ENCODE measurements around the gene TARBP2. TPM values are rescaled to one million over a fixed set of nuclear protein-coding genes. Genes with fewer than 3 reads are reported as not detected.

TARBP2 gene
- total RNA-seq, 1 experiment from 2014 or later: 74.0 TPM

DNA sequence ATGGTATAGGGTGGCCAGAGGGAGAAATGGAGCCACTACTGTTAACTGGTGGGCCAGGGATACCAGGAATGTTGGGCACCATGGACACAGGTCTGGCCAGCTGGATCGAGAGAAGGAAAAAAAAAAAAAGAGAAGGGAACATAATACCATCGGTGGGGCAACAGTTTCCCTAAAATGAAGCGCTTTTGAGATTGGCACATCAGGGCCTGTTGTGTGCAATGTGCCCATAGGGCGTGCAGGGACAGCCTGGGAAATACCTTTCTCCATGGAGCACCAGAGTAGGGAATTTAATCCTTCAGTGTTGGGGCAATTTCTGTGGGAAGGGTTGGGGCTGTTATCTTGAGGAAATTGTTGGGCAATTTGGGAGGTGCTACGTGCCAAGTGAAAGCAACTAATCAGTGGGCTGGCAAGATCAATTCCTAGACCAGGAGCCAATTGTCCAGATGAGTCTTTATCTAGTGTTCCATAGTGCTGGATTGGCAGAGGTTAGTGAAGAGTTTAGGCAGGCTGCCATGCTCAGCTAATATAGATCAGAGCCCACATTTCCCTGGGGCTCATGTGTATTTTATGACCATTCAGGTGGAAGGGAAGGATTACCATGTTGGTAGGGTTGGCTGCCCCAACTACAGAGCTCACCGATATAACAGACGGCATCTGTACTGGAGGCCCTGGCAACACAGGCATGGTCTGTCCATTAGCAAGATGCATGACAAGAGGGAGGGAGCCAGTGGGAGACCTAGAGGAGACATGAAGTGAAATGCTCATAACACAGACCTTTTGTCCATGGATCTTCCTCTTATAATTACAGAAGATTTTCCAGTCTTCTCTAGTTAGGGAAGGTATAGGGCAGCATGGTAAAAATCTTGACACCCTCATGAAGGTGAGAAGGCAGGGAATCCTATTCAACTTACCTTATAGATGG, 31.7 kb downstream of the TARBP2 start:
- Mint-ChIP-seq H3K36me3 (peaks cover 29% of the 10 kb centered on the region), H3K4me1 (no peaks in the 10 kb centered on the region), H3K27me3 (ENCODE audit: low read depth) (no peaks in the 10 kb centered on the region), H3K9me3 (no peaks in the 10 kb centered on the region), H3K4me3 (no peak overlapping the region), H3K27ac (no peak overlapping the region)
- TF ChIP-seq, protein P1, sequence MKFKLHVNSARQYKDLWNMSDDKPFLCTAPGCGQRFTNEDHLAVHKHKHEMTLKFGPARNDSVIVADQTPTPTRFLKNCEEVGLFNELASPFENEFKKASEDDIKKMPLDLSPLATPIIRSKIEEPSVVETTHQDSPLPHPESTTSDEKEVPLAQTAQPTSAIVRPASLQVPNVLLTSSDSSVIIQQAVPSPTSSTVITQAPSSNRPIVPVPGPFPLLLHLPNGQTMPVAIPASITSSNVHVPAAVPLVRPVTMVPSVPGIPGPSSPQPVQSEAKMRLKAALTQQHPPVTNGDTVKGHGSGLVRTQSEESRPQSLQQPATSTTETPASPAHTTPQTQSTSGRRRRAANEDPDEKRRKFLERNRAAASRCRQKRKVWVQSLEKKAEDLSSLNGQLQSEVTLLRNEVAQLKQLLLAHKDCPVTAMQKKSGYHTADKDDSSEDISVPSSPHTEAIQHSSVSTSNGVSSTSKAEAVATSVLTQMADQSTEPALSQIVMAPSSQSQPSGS (CRISPR knock-in tag; IDR thresholded peaks at IDR 0.05; ENCODE audit: borderline replicate concordance, low read depth): no peak
- TF ChIP-seq ZNF219 (CRISPR knock-in tag; IDR thresholded peaks at IDR 0.05; ENCODE audit: borderline replicate concordance): no peak
- no peak for TF ChIP-seq FOXP1 (CRISPR knock-in tag; IDR thresholded peaks at IDR 0.05; ENCODE audit: borderline replicate concordance)
- no peak for TF ChIP-seq CREB1 (CRISPR knock-in tag; IDR thresholded peaks at IDR 0.05)
- no peak for TF ChIP-seq ELF4 (CRISPR knock-in tag; IDR thresholded peaks at IDR 0.05; ENCODE audit: low read depth)
- TF ChIP-seq JUN (CRISPR knock-in tag; IDR thresholded peaks at IDR 0.05): no peak
- no peak for TF ChIP-seq ATF1 (CRISPR knock-in tag; IDR thresholded peaks at IDR 0.05)
- TF ChIP-seq ZNF138 (CRISPR knock-in tag; conservative IDR thresholded peaks at IDR 0.05): no peak
- TF ChIP-seq SP1 (CRISPR knock-in tag; conservative IDR thresholded peaks at IDR 0.05): no peak
- TF ChIP-seq, protein P2, sequence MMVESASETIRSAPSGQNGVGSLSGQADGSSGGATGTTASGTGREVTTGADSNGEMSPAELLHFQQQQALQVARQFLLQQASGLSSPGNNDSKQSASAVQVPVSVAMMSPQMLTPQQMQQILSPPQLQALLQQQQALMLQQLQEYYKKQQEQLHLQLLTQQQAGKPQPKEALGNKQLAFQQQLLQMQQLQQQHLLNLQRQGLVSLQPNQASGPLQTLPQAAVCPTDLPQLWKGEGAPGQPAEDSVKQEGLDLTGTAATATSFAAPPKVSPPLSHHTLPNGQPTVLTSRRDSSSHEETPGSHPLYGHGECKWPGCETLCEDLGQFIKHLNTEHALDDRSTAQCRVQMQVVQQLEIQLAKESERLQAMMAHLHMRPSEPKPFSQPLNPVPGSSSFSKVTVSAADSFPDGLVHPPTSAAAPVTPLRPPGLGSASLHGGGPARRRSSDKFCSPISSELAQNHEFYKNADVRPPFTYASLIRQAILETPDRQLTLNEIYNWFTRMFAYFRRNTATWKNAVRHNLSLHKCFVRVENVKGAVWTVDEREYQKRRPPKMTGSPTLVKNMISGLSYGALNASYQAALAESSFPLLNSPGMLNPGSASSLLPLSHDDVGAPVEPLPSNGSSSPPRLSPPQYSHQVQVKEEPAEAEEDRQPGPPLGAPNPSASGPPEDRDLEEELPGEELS (CRISPR knock-in tag; IDR thresholded peaks at IDR 0.05): no peak
- TF ChIP-seq, protein P3, sequence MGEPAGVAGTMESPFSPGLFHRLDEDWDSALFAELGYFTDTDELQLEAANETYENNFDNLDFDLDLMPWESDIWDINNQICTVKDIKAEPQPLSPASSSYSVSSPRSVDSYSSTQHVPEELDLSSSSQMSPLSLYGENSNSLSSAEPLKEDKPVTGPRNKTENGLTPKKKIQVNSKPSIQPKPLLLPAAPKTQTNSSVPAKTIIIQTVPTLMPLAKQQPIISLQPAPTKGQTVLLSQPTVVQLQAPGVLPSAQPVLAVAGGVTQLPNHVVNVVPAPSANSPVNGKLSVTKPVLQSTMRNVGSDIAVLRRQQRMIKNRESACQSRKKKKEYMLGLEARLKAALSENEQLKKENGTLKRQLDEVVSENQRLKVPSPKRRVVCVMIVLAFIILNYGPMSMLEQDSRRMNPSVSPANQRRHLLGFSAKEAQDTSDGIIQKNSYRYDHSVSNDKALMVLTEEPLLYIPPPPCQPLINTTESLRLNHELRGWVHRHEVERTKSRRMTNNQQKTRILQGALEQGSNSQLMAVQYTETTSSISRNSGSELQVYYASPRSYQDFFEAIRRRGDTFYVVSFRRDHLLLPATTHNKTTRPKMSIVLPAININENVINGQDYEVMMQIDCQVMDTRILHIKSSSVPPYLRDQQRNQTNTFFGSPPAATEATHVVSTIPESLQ (CRISPR knock-in tag; IDR thresholded peaks at IDR 0.05): no peak
- TF ChIP-seq ZNF425 (CRISPR knock-in tag; conservative IDR thresholded peaks at IDR 0.05): no peak
- TF ChIP-seq, protein P4, sequence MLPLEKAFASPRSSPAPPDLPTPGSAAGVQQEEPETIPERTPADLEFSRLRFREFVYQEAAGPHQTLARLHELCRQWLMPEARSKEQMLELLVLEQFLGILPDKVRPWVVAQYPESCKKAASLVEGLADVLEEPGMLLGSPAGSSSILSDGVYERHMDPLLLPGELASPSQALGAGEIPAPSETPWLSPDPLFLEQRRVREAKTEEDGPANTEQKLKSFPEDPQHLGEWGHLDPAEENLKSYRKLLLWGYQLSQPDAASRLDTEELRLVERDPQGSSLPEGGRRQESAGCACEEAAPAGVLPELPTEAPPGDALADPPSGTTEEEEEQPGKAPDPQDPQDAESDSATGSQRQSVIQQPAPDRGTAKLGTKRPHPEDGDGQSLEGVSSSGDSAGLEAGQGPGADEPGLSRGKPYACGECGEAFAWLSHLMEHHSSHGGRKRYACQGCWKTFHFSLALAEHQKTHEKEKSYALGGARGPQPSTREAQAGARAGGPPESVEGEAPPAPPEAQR (CRISPR knock-in tag; IDR thresholded peaks at IDR 0.05): no peak
- TF ChIP-seq FOXJ3 (CRISPR knock-in tag; IDR thresholded peaks at IDR 0.05; ENCODE audit: borderline replicate concordance): no peak
- no peak for TF ChIP-seq E2F1 (CRISPR knock-in tag; IDR thresholded peaks at IDR 0.05)
- TF ChIP-seq JAZF1 (CRISPR knock-in tag; IDR thresholded peaks at IDR 0.05): no peak
- DNase-seq (ENCODE audit: low spot score) (no peak), ATAC-seq (no peak)
- POLR2A ChIA-PET: no interaction called here
- CTCF ChIA-PET: interaction anchor here (1.1 to 1.4 kb wide), 2 partner anchors 10 to 11 kb away, joined by 3 to 6 read pairs; no protein-coding TSS in a partner anchor
